H1 (cell line): ENCODE data around the gene MGRN1. TPM values are rescaled to one million over a fixed set of nuclear protein-coding genes. Genes with fewer than 3 reads are reported as not detected.

ENCODE experiments used
- CTCF ChIA-PET: fragments of 300-600 bp; sonication (Branson Sonifier 250); formaldehyde crosslinking; loops from one replicate; lab custom pipeline; 2021; ENCODE audit not compliant: partially characterized antibody; lab: Charles Lee
- POLR2A ChIA-PET: fragments of 300-600 bp; sonication (Branson Sonifier 250); formaldehyde crosslinking; loops from one replicate; lab custom pipeline; 2021; ENCODE audit warnings: inconsistent platforms; ENCODE audit not compliant: partially characterized antibody; lab: Charles Lee
- DNase-seq, 2 experiments: peaks; one replicate each; pipeline versions ENCODE4 v3.0.0 to v3.0.0-alpha.2; 2010 to 2022; ENCODE audit warnings: low spot score in 2 of 2, low read depth in 1 of 2, mixed read lengths in 1 of 2
- FAIRE-seq: peaks from 2 replicates; lab custom pipeline; 2011; peaks lifted over from hg19 to GRCh38; lab: Jason Lieb, UNC
- H2AFZ ChIP-seq: 2 replicates; pipeline ENCODE4 v1.8.1; 2012; ENCODE audit warnings: low read length, inconsistent platforms
- H2AK5ac ChIP-seq: 2 replicates; pipeline ENCODE4 v1.6.1; 2013; ENCODE audit warnings: low read depth, low read length
- H2BK120ac ChIP-seq: replicated peaks from 2 replicates; pipeline ENCODE3; 2013; ENCODE audit warnings: low read depth, low read length, inconsistent platforms
- H2BK12ac ChIP-seq: 2 replicates; pipeline ENCODE4 v1.6.1; 2013; ENCODE audit warnings: low read depth, low read length
- H2BK15ac ChIP-seq: 2 replicates; pipeline ENCODE4 v1.6.1; 2013; ENCODE audit warnings: low read length
- H2BK20ac ChIP-seq: 2 replicates; pipeline ENCODE4 v1.6.1; 2013; ENCODE audit warnings: low read length
- H2BK5ac ChIP-seq: 2 replicates; pipeline ENCODE4 v1.6.1; 2013; ENCODE audit warnings: low read depth, low read length
- H3K14ac ChIP-seq: 2 replicates; pipeline ENCODE4 v1.6.1; 2013; ENCODE audit warnings: inconsistent platforms; ENCODE audit not compliant: insufficient read length
- H3K18ac ChIP-seq: 2 replicates; pipeline ENCODE4 v1.6.1; 2013; ENCODE audit warnings: low read length; ENCODE audit errors: extremely low read depth
- H3K23ac ChIP-seq: 2 replicates; pipeline ENCODE4 v1.6.1; 2013; ENCODE audit warnings: inconsistent platforms; ENCODE audit not compliant: insufficient read length
- H3K23me2 ChIP-seq: 2 replicates; pipeline ENCODE4 v1.6.1; 2013; ENCODE audit warnings: low read depth, low read length
- H3K27ac ChIP-seq: 2 replicates; pipeline ENCODE4 v1.6.1; 2011; ENCODE audit warnings: low read depth, low read length, inconsistent platforms
- H3K27me3 ChIP-seq, 4 experiments: replicated peaks in 1 of 4; 1 replicate in 1 of 4; 2 replicates in 3 of 4; pipeline versions ENCODE4 v1.6.1 to v1.8.1; 2011 to 2013; ENCODE audit warnings: low read length in 3 of 4, mild to moderate bottlenecking in 3 of 4, inconsistent platforms in 2 of 4, mixed read lengths in 2 of 4, moderate library complexity in 1 of 4; ENCODE audit not compliant: control insufficient read depth in 3 of 4, insufficient read depth in 3 of 4; ENCODE audit errors: extremely low read depth in 1 of 4
- H3K36me3 ChIP-seq, 4 experiments: 2 replicates each; pipeline versions ENCODE4 v1.6.1 to v1.8.1; 2011 to 2013; ENCODE audit warnings: mild to moderate bottlenecking in 4 of 4, low read length in 3 of 4, moderate library complexity in 2 of 4, control low read depth in 1 of 4, inconsistent platforms in 1 of 4; ENCODE audit not compliant: insufficient read depth in 4 of 4, control insufficient read depth in 2 of 4
- H3K4ac ChIP-seq: replicated peaks from 2 replicates; pipeline ENCODE3; 2013; ENCODE audit warnings: low read length, low read depth, mixed read lengths, inconsistent platforms; ENCODE audit not compliant: insufficient read length
- H3K4me1 ChIP-seq, 4 experiments: replicated peaks in 1 of 4; 1 replicate in 1 of 4; 2 replicates in 3 of 4; pipeline versions ENCODE4 v1.6.1 to v1.8.1; 2011 to 2013; ENCODE audit warnings: low read length in 3 of 4, inconsistent platforms in 2 of 4, mixed read lengths in 1 of 4; ENCODE audit not compliant: insufficient read depth in 4 of 4, control insufficient read depth in 3 of 4
- H3K4me2 ChIP-seq, 2 experiments: 2 replicates each; pipeline versions ENCODE4 v1.6.1 to v1.8.1; 2011 to 2013; ENCODE audit warnings: low read depth in 2 of 2, low read length in 2 of 2, control low read depth in 1 of 2, inconsistent platforms in 1 of 2, mild to moderate bottlenecking in 1 of 2; ENCODE audit not compliant: insufficient read depth in 1 of 2
- H3K4me3 ChIP-seq, 4 experiments: fragments of 200-600, 300-600 bp in 1 of 4; sonication (generic), shearing (Covaris generic), sonication (Bioruptor Twin) in 1 of 4; 2 replicates each; pipeline versions ENCODE4 v1.5.1 to v1.8.1; 2011 to 2016; ENCODE audit warnings: low read length in 4 of 4, low read depth in 3 of 4, control low read depth in 2 of 4, inconsistent platforms in 2 of 4, mild to moderate bottlenecking in 2 of 4, mixed read lengths in 1 of 4, moderate library complexity in 1 of 4; ENCODE audit not compliant: insufficient read depth in 2 of 4; ENCODE audit errors: extremely low read depth in 1 of 4
- H3K56ac ChIP-seq: replicated peaks from 2 replicates; pipeline ENCODE3; 2013; ENCODE audit warnings: low read depth, mild to moderate bottlenecking, mixed read lengths, low read length, inconsistent platforms; ENCODE audit not compliant: insufficient read length
- H3K79me1 ChIP-seq: 2 replicates; pipeline ENCODE4 v1.6.1; 2013; ENCODE audit warnings: low read depth, low read length, control low read depth
- H3K79me2 ChIP-seq, 2 experiments: 2 replicates each; pipeline versions ENCODE4 v1.6.1 to v1.8.1; 2012 to 2013; ENCODE audit warnings: low read length in 2 of 2, mild to moderate bottlenecking in 2 of 2, inconsistent platforms in 1 of 2; ENCODE audit not compliant: insufficient read depth in 2 of 2, control insufficient read depth in 1 of 2
- H3K9ac ChIP-seq, 4 experiments: replicated peaks in 1 of 4; 1 replicate in 1 of 4; 2 replicates in 3 of 4; pipeline versions ENCODE4 v1.6.1 to v1.8.1; 2011 to 2013; ENCODE audit warnings: low read depth in 3 of 4, low read length in 3 of 4, control low read depth in 2 of 4, mild to moderate bottlenecking in 2 of 4, moderate library complexity in 2 of 4, inconsistent platforms in 1 of 4; ENCODE audit errors: extremely low read depth in 1 of 4
- H3K9me3 ChIP-seq, 2 experiments: 2 replicates each; pipeline versions ENCODE4 v1.6.1 to v1.8.1; 2012 to 2013; ENCODE audit warnings: mild to moderate bottlenecking in 2 of 2, moderate library complexity in 2 of 2, control low read depth in 1 of 2, inconsistent platforms in 1 of 2, low read depth in 1 of 2, low read length in 1 of 2, mixed read lengths in 1 of 2; ENCODE audit not compliant: insufficient read depth in 2 of 2
- H4K20me1 ChIP-seq, 2 experiments: replicated peaks in 1 of 2; 2 replicates each; pipeline versions ENCODE3 to v1.8.1; 2011 to 2013; ENCODE audit warnings: inconsistent platforms in 2 of 2, low read length in 2 of 2, mild to moderate bottlenecking in 1 of 2; ENCODE audit not compliant: insufficient read depth in 2 of 2, control insufficient read depth in 1 of 2
- H4K5ac ChIP-seq: 2 replicates; pipeline ENCODE4 v1.6.1; 2013; ENCODE audit warnings: low read length, low read depth, mixed read lengths, inconsistent platforms; ENCODE audit not compliant: insufficient read length
- H4K8ac ChIP-seq: 2 replicates; pipeline ENCODE4 v1.8.0; 2013; ENCODE audit warnings: mild to moderate bottlenecking, moderate library complexity, low read length, inconsistent platforms; ENCODE audit not compliant: insufficient read depth; ENCODE audit errors: extremely low read depth
- H4K91ac ChIP-seq: replicated peaks from 2 replicates; pipeline ENCODE3; 2013; ENCODE audit warnings: low read length, mixed read lengths, inconsistent platforms; ENCODE audit not compliant: insufficient read length
- CEBPB ChIP-seq: IDR thresholded peaks from 2 replicates; pipeline ENCODE4 v1.6.1; 2012; ENCODE audit warnings: low read depth, low read length
- CHD1 ChIP-seq: IDR thresholded peaks from 2 replicates; pipeline ENCODE4 v1.6.1; 2012; ENCODE audit warnings: low read depth, low read length, improper control_type of control experiment
- EP300 ChIP-seq, 2 experiments: IDR thresholded peaks; 1 replicate in 1 of 2; 2 replicates in 1 of 2; pipeline ENCODE4 v1.6.1; 2011 to 2012; ENCODE audit warnings: low read depth in 2 of 2, low read length in 2 of 2, mild to moderate bottlenecking in 2 of 2, borderline replicate concordance in 1 of 2, inconsistent platforms in 1 of 2, moderate library complexity in 1 of 2
- HDAC2 ChIP-seq, 2 experiments: fragments of 300-600 bp in 1 of 2; sonication (generic) in 1 of 2; IDR thresholded peaks; 2 replicates each; pipeline ENCODE4 v1.6.1; 2011 to 2012; ENCODE audit warnings: low read depth in 2 of 2, low read length in 2 of 2, mild to moderate bottlenecking in 2 of 2, moderate library complexity in 2 of 2, borderline replicate concordance in 1 of 2, inconsistent platforms in 1 of 2
- MAFK ChIP-seq: IDR thresholded peaks from 2 replicates; pipeline ENCODE4 v1.6.1; 2012; ENCODE audit warnings: low read depth, mild to moderate bottlenecking, improper control_type of control experiment, low read length
- SAP30 ChIP-seq: fragments of 300-600 bp; sonication (generic); IDR thresholded peaks from 2 replicates; pipeline ENCODE4 v1.7.1; 2012; ENCODE audit warnings: low read length, moderate library complexity, mild to moderate bottlenecking, inconsistent platforms; ENCODE audit not compliant: insufficient read depth, insufficient replicate concordance
- SP4 ChIP-seq: IDR thresholded peaks from 2 replicates; pipeline ENCODE4 v1.6.1; 2012; ENCODE audit warnings: low read length, inconsistent platforms
- TBP ChIP-seq: IDR thresholded peaks from 2 replicates; pipeline ENCODE4 v1.6.1; 2011; ENCODE audit warnings: low read depth, low read length, improper control_type of control experiment
- YY1 ChIP-seq: IDR thresholded peaks from 2 replicates; pipeline ENCODE4 v1.6.1; 2011; ENCODE audit warnings: low read depth, mild to moderate bottlenecking, low read length
- WGBS, 2 experiments: shearing (Covaris generic) in 1 of 2; methylation state at CpG; one replicate each; pipeline versions ENCODE4 v1.1.6 to v1.1.7; 2013 to 2015; ENCODE audit warnings: low lambda C conversion rate in 2 of 2, mixed read lengths in 2 of 2, inconsistent platforms in 1 of 2, low coverage in 1 of 2, missing lambda C conversion rate in 1 of 2; ENCODE audit not compliant: insufficient replicate concordance in 2 of 2, insufficient coverage in 1 of 2, insufficient read length in 1 of 2; ENCODE audit errors: extremely low coverage in 1 of 2, missing lambda C conversion rate in 1 of 2; 5-methylcytosine and 5-hydroxymethylcytosine counted together
- polyA plus RNA-seq, 7 experiments: library from polyadenylated mRNA; depleted of rRNA in 3 of 7; stranded (reverse) in 5 of 7; unstranded in 2 of 7; fragments of >200 nt in 5 of 7; fragments of 200-250 nt in 2 of 7; gene quantifications; 1 replicate in 5 of 7; 2 replicates in 1 of 7; 4 replicates in 1 of 7; pipeline versions ENCODE4 v1.2.1 to v1.2.3, GENCODE V29; 2011 to 2013; ENCODE audit warnings: missing spikeins in 2 of 7, mixed read lengths in 2 of 7
- total RNA-seq: library from RNA; stranded (reverse); fragmentation: NEBNext Ultra II Directional; extraction: Animal tissue kit (Norgen Biotek cat#: 25700); gene quantifications from 2 replicates; pipeline ENCODE4 v1.2.1, GENCODE V29; 2021
- TF ChIP-seq, protein P1 (sequence below): IDR thresholded peaks from 2 replicates; pipeline ENCODE4 v1.6.1; 2012; ENCODE audit warnings: low read length, inconsistent platforms

The MGRN1 gene
- total and polyA plus RNA-seq, 2 of the 8 experiments (the other 6 are each of a cell fraction or from before 2014, with no cell fraction given) = 15.0 to 82.3 TPM

DNA sequence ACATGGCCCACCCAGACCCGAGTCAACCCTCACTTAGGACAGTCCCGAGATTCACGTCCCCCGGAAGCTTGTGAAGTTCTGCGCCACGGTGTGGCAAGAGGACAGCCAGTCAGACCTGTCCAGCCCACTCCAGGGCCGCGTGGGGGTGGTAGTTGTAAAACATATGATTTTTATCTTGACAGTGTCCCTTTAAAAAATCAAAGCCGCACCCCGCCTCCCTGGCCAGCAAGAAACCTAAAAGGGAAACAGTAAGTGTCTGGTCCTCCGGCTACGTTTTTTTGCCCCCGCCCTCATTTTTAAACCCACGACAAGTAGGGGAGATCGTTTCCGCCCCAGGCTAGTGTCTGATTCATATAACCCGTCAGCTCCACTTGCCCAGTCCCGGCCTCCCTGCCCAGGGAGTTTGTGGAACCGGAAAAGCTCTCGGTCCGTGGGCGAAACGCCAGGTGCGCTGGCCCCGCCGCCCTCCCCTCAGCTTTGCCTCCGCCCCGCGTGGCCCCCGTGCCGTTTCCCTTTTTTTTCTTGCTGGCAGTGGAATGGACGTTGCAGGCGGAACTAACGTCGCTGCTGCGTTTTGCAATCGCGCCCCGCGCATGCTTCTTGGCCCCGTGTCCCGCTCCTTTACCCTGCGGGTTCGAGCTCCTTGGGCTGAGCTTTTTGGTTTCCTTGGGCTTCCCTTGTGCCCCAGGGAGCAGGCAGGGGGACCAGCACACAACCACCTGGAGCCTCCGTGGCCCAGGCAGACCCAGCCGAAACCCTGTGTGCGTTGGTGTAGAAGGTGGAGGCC, 55.4 kb downstream of the MGRN1 start:
- Histone ChIP-seq H3K23me2 (no peaks in the 10 kb centered on the region), H2AFZ (no peak overlapping the region), H2BK15ac (no peak overlapping the region), H3K27me3 (no peaks in the 10 kb centered on the region), H2AK5ac (no peak overlapping the region), H2BK20ac (no peak overlapping the region), H3K23ac (no peak overlapping the region), H2BK5ac (no peak overlapping the region), H2BK12ac (no peak overlapping the region), H3K9ac (no peak overlapping the region), H3K4me2 (no peak overlapping the region), H3K4me1 (peaks cover 0 to 3% (median under 1%) of the 10 kb centered on the region in 4 experiments; a peak in 3 of 7 replicates), H3K36me3 (peaks cover 2 to 20% (median 5%) of the 10 kb centered on the region in 4 experiments; a peak in 4 of 8 replicates), H3K4me3 (no peak overlapping the region), H3K79me1 (peaks cover 4% of the 10 kb centered on the region; the same call in 1 of the 2 replicates), H4K91ac (no peak overlapping the region), H3K14ac (no peak overlapping the region), H3K18ac (no peak overlapping the region), H2BK120ac (no peak overlapping the region), H4K5ac (no peak overlapping the region), H3K9me3 (no peaks in the 10 kb centered on the region), H3K79me2 (no peaks in the 10 kb centered on the region), H4K20me1 (peaks cover 3 to 12% of the 10 kb centered on the region in 2 experiments), H4K8ac (peak overlapping the region; percentile 57; the same call in 1 of the 2 replicates), H3K56ac (no peak overlapping the region), H3K27ac (no peak overlapping the region), H3K4ac (no peak overlapping the region)
- POLR2A ChIA-PET = interaction anchor here (1.2 to 1.3 kb wide), 2 partner anchors 12 to 15 kb away, joined by 3 to 5 read pairs; no protein-coding TSS in a partner anchor
- FAIRE-seq (no peak), DNase-seq (no peak)
- CTCF ChIA-PET = interaction anchor here (0.5 to 2.7 kb wide), 7 partner anchors 10 to 54 kb away, joined by 3 to 7 read pairs (median 5); partner anchors contain the start of genes ANKS3 and DNAAF8
- 98% methylated on average over 44 of the region's 47 CpGs; no CpG with 5 or more reads in 1 of the 2 experiments for WGBS, 2 experiments
- TF ChIP-seq SP4 = no peak
- no peak for TF ChIP-seq TBP
- no peak for TF ChIP-seq SAP30
- no peak for TF ChIP-seq CEBPB
- TF ChIP-seq, protein P1, sequence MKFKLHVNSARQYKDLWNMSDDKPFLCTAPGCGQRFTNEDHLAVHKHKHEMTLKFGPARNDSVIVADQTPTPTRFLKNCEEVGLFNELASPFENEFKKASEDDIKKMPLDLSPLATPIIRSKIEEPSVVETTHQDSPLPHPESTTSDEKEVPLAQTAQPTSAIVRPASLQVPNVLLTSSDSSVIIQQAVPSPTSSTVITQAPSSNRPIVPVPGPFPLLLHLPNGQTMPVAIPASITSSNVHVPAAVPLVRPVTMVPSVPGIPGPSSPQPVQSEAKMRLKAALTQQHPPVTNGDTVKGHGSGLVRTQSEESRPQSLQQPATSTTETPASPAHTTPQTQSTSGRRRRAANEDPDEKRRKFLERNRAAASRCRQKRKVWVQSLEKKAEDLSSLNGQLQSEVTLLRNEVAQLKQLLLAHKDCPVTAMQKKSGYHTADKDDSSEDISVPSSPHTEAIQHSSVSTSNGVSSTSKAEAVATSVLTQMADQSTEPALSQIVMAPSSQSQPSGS = no peak
- no peak for TF ChIP-seq YY1
- TF ChIP-seq CHD1 = no peak
- TF ChIP-seq EP300 (IDR thresholded peaks at IDR 0.05; ENCODE audit: borderline replicate concordance in 1 of 2, low read depth in 2 of 2, low read length in 2 of 2) = no peak
- no peak for TF ChIP-seq HDAC2 (IDR thresholded peaks at IDR 0.05; ENCODE audit: borderline replicate concordance in 1 of 2, low read depth in 2 of 2, low read length in 2 of 2)
- TF ChIP-seq MAFK = no peak
